CD14-positive monocyte (primary cell): ENCODE data around the gene MYO5B. TPM values are rescaled to one million over a fixed set of nuclear protein-coding genes. Genes with fewer than 3 reads are reported as not detected.

Experiments
- DNase-seq, 3 donors: peaks; one replicate each; pipeline ENCODE4 v3.0.0-alpha.2; 2011 to 2022
- H2AFZ ChIP-seq: 2 replicates; pipeline ENCODE4 v1.6.0; 2012; ENCODE audit warnings: mild to moderate bottlenecking, low read depth, low read length, inconsistent platforms; ENCODE audit not compliant: insufficient read depth, poor library complexity, severe bottlenecking
- H3K27ac ChIP-seq, 2 donors: 1 replicate in 1 of 2; 2 replicates in 1 of 2; pipeline ENCODE4 v1.5.1; 2012 to 2013; ENCODE audit warnings: low read length in 2 of 2, control low read depth in 1 of 2, inconsistent platforms in 1 of 2, low read depth in 1 of 2, mild to moderate bottlenecking in 1 of 2
- H3K27me3 ChIP-seq, 2 donors: one replicate each; pipeline versions ENCODE4 v1.6.0 to v1.6.1; 2011 to 2013; ENCODE audit warnings: low read length in 2 of 2; ENCODE audit not compliant: control insufficient read depth in 2 of 2, insufficient read depth in 2 of 2
- H3K36me3 ChIP-seq, 2 donors: replicated peaks in 1 of 2; 1 replicate in 1 of 2; 2 replicates in 1 of 2; pipeline versions ENCODE4 v1.5.1 to v1.6.1; 2012 to 2013; ENCODE audit warnings: low read length in 2 of 2, control low read depth in 1 of 2, inconsistent platforms in 1 of 2, mild to moderate bottlenecking in 1 of 2; ENCODE audit not compliant: insufficient read depth in 2 of 2, control insufficient read depth in 1 of 2
- H3K4me1 ChIP-seq, 2 donors: 1 replicate in 1 of 2; 2 replicates in 1 of 2; pipeline versions ENCODE4 v1.5.1 to v1.6.1; 2012 to 2013; ENCODE audit warnings: low read length in 2 of 2, control low read depth in 1 of 2, inconsistent platforms in 1 of 2, mild to moderate bottlenecking in 1 of 2, moderate library complexity in 1 of 2; ENCODE audit not compliant: insufficient read depth in 2 of 2, control insufficient read depth in 1 of 2
- H3K4me2 ChIP-seq: replicated peaks from 2 replicates; pipeline ENCODE3; 2012; ENCODE audit warnings: low read length, moderate library complexity, mild to moderate bottlenecking; ENCODE audit not compliant: poor library complexity, severe bottlenecking; ENCODE audit errors: extremely low read depth
- H3K4me3 ChIP-seq, 3 experiments: fragments of 200-600 bp in 1 of 3; sonication (generic) in 1 of 3; replicated peaks in 1 of 3; 1 replicate in 2 of 3; 2 replicates in 1 of 3; pipeline ENCODE4 v1.5.1; 2011 to 2013; ENCODE audit warnings: low read length in 3 of 3, mild to moderate bottlenecking in 3 of 3, control low read depth in 2 of 3, low read depth in 2 of 3, inconsistent platforms in 1 of 3, moderate library complexity in 1 of 3
- H3K79me2 ChIP-seq: 2 replicates; pipeline ENCODE4 v1.6.0; 2012; ENCODE audit warnings: mild to moderate bottlenecking, control low read depth, inconsistent platforms, low read length, moderate library complexity; ENCODE audit not compliant: insufficient read depth
- H3K9ac ChIP-seq: 2 replicates; pipeline ENCODE4 v1.6.0; 2017; ENCODE audit warnings: low read length, mild to moderate bottlenecking; ENCODE audit not compliant: insufficient read depth, poor library complexity, severe bottlenecking
- H3K9me3 ChIP-seq, 2 donors: replicated peaks in 1 of 2; 1 replicate in 1 of 2; 2 replicates in 1 of 2; pipeline versions ENCODE4 v1.5.1 to v1.6.1; 2012 to 2013; ENCODE audit warnings: low read length in 2 of 2, control low read depth in 1 of 2; ENCODE audit not compliant: control insufficient read depth in 1 of 2, insufficient read depth in 1 of 2
- H4K20me1 ChIP-seq: 2 replicates; pipeline ENCODE4 v1.6.0; 2012; ENCODE audit warnings: mild to moderate bottlenecking, low read length, control low read depth, moderate library complexity; ENCODE audit not compliant: insufficient read depth
- H3K27ac Mint-ChIP-seq, 7 donors: one replicate each; pipeline ENCODE4 v1.8.0; 2020; ENCODE audit warnings: mild to moderate bottlenecking in 7 of 7, mixed read lengths in 7 of 7, moderate library complexity in 6 of 7, inconsistent platforms in 2 of 7
- H3K27me3 Mint-ChIP-seq, 3 donors: one replicate each; pipeline ENCODE4 v1.8.0; 2021 to 2022; ENCODE audit warnings: low read depth in 3 of 3, mild to moderate bottlenecking in 3 of 3, mixed read lengths in 3 of 3, moderate library complexity in 3 of 3, inconsistent platforms in 1 of 3
- H3K36me3 Mint-ChIP-seq, 2 donors: one replicate each; pipeline ENCODE4 v1.8.0; 2020; ENCODE audit warnings: mixed read lengths in 2 of 2, inconsistent platforms in 1 of 2, mild to moderate bottlenecking in 1 of 2
- H3K4me1 Mint-ChIP-seq: one replicate; pipeline ENCODE4 v1.8.0; 2020; ENCODE audit warnings: mild to moderate bottlenecking, mixed read lengths
- H3K4me3 Mint-ChIP-seq, 2 donors: one replicate each; pipeline ENCODE4 v1.8.0; 2020; ENCODE audit warnings: mild to moderate bottlenecking in 2 of 2, mixed read lengths in 2 of 2, moderate library complexity in 1 of 2
- H3K9me3 Mint-ChIP-seq, 7 donors: one replicate each; pipeline ENCODE4 v1.8.0; 2020 to 2022; ENCODE audit warnings: mixed read lengths in 7 of 7, mild to moderate bottlenecking in 6 of 7, moderate library complexity in 6 of 7, inconsistent platforms in 2 of 7
- CTCF ChIP-seq: fragments of 200-600 bp; IDR thresholded peaks from one replicate; pipeline ENCODE4 v1.8.0; 2022; ENCODE audit warnings: antibody characterized with exemption, mild to moderate bottlenecking
- WGBS: methylation state at CpG from one replicate; pipeline ENCODE4 v1.1.5; 2013; ENCODE audit warnings: missing lambda C conversion rate; ENCODE audit not compliant: insufficient coverage; 5-methylcytosine and 5-hydroxymethylcytosine counted together
- intact Hi-C, 2 donors: fragments of 100-400 bp; cut with micrococcal nuclease; formaldehyde crosslinking; loops; one replicate each; pipeline versions ENCODE4 v1.15.0 to v1.15.1; 2023
- polyA plus RNA-seq, 3 donors: library from polyadenylated mRNA; depleted of rRNA in 1 of 3; unstranded in 2 of 3; stranded (reverse) in 1 of 3; fragments of 300-500 nt in 2 of 3; fragments of >200 nt in 1 of 3; fragmentation: Illumina TruSeq in 2 of 3; gene quantifications; 1 replicate in 2 of 3; 2 replicates in 1 of 3; pipeline ENCODE4 v1.2.3, GENCODE V29; 2012 to 2021

MYO5B gene
- polyA plus RNA-seq, 3 donors, result 0.04 TPM; not detected in 2

GRCh38 chr18:50107468-50107977 lies 87.4 kb downstream of the MYO5B start:
- no peak overlapping the region for H2AFZ ChIP-seq
- no peaks in the 10 kb centered on the region for H3K4me1 ChIP-seq
- no peak overlapping the region for H3K4me3 ChIP-seq
- no peak overlapping the region for H3K4me3 Mint-ChIP-seq
- H3K27ac Mint-ChIP-seq, result no peak overlapping the region
- H3K27ac ChIP-seq, result no peak overlapping the region
- H3K27me3 ChIP-seq, result no peaks in the 10 kb centered on the region
- H4K20me1 ChIP-seq, result no peaks in the 10 kb centered on the region
- intact Hi-C loops, result no loop called here
- H3K36me3 Mint-ChIP-seq, result no peaks in the 10 kb centered on the region
- no peaks in the 10 kb centered on the region for H3K79me2 ChIP-seq
- peaks cover 0 to 3% (median 1%) of the 10 kb centered on the region in 7 donors for H3K9me3 Mint-ChIP-seq
- peaks cover 2 to 4% (median 4%) of the 10 kb centered on the region in 3 donors for H3K27me3 Mint-ChIP-seq
- H3K9me3 ChIP-seq, result no peaks in the 10 kb centered on the region
- no peak for TF ChIP-seq CTCF
- no peak overlapping the region for H3K4me2 ChIP-seq
- no peak overlapping the region for H3K9ac ChIP-seq
- no peaks in the 10 kb centered on the region for H3K4me1 Mint-ChIP-seq
- no CpG with 5 or more reads among the region's 2 CpGs for WGBS
- no peaks in the 10 kb centered on the region for H3K36me3 ChIP-seq
- no peak for DNase-seq

GRCh38 chr18:50105027-50105426 lies 89.9 kb downstream of the MYO5B start:
- intact Hi-C loops, result no loop called here
- H3K27me3 ChIP-seq, result no peaks in the 10 kb centered on the region
- H3K4me3 ChIP-seq, result no peak overlapping the region
- H3K4me3 Mint-ChIP-seq, result no peak overlapping the region
- no peaks in the 10 kb centered on the region for H3K4me1 ChIP-seq
- no peaks in the 10 kb centered on the region for H4K20me1 ChIP-seq
- H3K9me3 ChIP-seq, result no peaks in the 10 kb centered on the region
- no peak overlapping the region for H3K4me2 ChIP-seq
- no peak overlapping the region for H3K27ac ChIP-seq
- no peak for DNase-seq
- WGBS, result no CpG with 5 or more reads among the region's 1 CpG
- H2AFZ ChIP-seq, result no peak overlapping the region
- H3K9ac ChIP-seq, result no peak overlapping the region
- no peaks in the 10 kb centered on the region for H3K4me1 Mint-ChIP-seq
- H3K36me3 ChIP-seq, result no peaks in the 10 kb centered on the region
- H3K27me3 Mint-ChIP-seq, result peaks cover 2 to 4% (median 4%) of the 10 kb centered on the region in 3 donors
- no peaks in the 10 kb centered on the region for H3K79me2 ChIP-seq
- H3K9me3 Mint-ChIP-seq, result peaks cover 0 to 3% (median 0%) of the 10 kb centered on the region in 7 donors
- no peak overlapping the region for H3K27ac Mint-ChIP-seq
- H3K36me3 Mint-ChIP-seq, result no peaks in the 10 kb centered on the region
- TF ChIP-seq CTCF, result no peak
